HepG2 (cell line): ENCODE results near the gene COX10.

Experiments
- ADNP ChIP-seq: sonication (generic); formaldehyde crosslinking; IDR thresholded peaks from 2 replicates; pipeline ENCODE4 v1.4.0; 2020; ENCODE audit warnings: missing genetic modification reagents
- EZH2 ChIP-seq: conservative IDR thresholded peaks from 2 replicates; pipeline ENCODE4 v1.6.1; 2012; ENCODE audit warnings: mild to moderate bottlenecking, low read depth, low read length, moderate library complexity

DNA sequence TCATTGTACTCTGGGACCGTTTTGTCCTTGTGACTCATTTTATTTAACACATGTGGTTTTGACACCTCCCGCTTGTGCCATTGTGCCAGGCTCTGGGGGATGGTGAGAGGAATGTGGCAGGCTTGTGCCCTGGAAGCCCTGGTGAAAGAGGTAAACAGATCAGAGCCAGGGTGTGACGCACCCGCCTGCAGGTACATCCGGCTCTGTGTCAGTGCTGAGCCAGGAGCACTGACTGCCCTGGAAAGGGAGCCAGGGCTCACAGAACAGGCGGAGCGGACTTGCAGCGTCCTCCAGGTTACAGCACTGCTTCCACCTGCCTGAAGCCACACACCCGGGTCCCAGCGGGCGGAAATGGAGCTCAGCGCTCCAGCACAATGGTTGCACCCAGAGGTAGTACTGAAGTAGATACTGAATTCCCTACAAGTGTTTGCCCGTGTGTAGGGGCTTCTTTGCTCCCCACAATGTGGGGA is 136.7 kb downstream of the COX10 start:
- no peak for TF ChIP-seq EZH2
- TF ChIP-seq ADNP (CRISPR knock-in tag), result no peak
